K562 (cell line): ENCODE measurements around the gene ZC3H12C.

Source experiments
- BHLHE40 ChIP-seq: IDR thresholded peaks from 2 replicates; pipeline ENCODE4 v1.6.1; 2011; ENCODE audit warnings: low read length, improper control_type of control experiment
- CEBPB ChIP-seq: fragments of 450-650 bp; IDR thresholded peaks from 2 replicates; pipeline ENCODE4 v1.6.1; 2016; ENCODE audit warnings: missing genetic modification characterization, missing compliant biosample characterization
- KHSRP ChIP-seq: fragments of 450-650 bp; IDR thresholded peaks from 2 replicates; pipeline ENCODE4 v1.6.1; 2017
- MYNN ChIP-seq, 2 experiments: sonication (generic); formaldehyde crosslinking in 1 of 2; IDR thresholded peaks; 2 replicates each; pipeline versions ENCODE4 v1.5.0 to v1.6.1; 2016 to 2020; ENCODE audit warnings: antibody characterized with exemption in 1 of 2, missing genetic modification reagents in 1 of 2
- POLR2A ChIP-seq: fragments of 450-650 bp; conservative IDR thresholded peaks from 2 replicates; pipeline ENCODE4 v1.6.1; 2016
- PRPF4 ChIP-seq: fragments of 200-400 bp; formaldehyde crosslinking; IDR thresholded peaks from one replicate; pipeline ENCODE4 v1.6.1; 2017; ENCODE audit warnings: low read length, low read depth, mild to moderate bottlenecking; ENCODE audit not compliant: insufficient read depth, poor library complexity, severe bottlenecking
- ZFP1 ChIP-seq: fragments of 450-650 bp; formaldehyde crosslinking; IDR thresholded peaks from 2 replicates; pipeline ENCODE4 v1.4.0; 2020; ENCODE audit warnings: mild to moderate bottlenecking, mixed read lengths
- TF ChIP-seq, protein P1 (sequence below): sonication (generic); formaldehyde crosslinking; IDR thresholded peaks from 2 replicates; pipeline ENCODE4 v1.8.0; 2022; ENCODE audit warnings: mild to moderate bottlenecking, low read depth, missing genetic modification reagents
- TF ChIP-seq, protein P2 (sequence below): fragments of 450-650 bp; IDR thresholded peaks from 2 replicates; pipeline ENCODE4 v1.6.1; 2016; ENCODE audit warnings: low read depth

DNA sequence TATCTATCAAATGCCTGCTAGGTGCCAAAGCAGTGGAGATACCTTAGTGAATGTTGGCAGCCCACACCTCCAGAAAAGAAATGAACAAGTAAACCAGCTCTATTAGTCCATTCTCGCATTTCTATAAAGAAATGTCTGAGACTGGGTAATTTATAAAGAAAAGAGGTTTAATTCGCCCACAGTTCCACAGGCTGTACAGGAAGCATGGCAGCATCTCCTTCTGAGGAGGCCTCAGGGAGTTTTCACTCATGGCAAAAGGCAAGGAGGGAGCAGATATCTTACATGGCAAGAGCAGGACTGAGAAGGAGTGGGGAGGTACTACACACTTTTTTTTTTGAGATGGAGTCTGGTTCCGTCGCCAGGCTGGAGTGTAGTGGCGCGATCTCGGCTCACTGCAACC, 18.7 kb upstream of the ZC3H12C start:
- TF ChIP-seq, protein P1, sequence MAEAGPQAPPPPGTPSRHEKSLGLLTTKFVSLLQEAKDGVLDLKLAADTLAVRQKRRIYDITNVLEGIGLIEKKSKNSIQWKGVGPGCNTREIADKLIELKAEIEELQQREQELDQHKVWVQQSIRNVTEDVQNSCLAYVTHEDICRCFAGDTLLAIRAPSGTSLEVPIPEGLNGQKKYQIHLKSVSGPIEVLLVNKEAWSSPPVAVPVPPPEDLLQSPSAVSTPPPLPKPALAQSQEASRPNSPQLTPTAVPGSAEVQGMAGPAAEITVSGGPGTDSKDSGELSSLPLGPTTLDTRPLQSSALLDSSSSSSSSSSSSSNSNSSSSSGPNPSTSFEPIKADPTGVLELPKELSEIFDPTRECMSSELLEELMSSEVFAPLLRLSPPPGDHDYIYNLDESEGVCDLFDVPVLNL, result no peak
- TF ChIP-seq MYNN (IDR thresholded peaks at IDR 0.05) (no peak), MYNN (CRISPR knock-in tag; IDR thresholded peaks at IDR 0.05) (no peak), BHLHE40 (no peak), KHSRP (no peak), PRPF4 (no peak), POLR2A (no peak), CEBPB (tag) (no peak), ZFP1 (no peak)
- TF ChIP-seq, protein P2, sequence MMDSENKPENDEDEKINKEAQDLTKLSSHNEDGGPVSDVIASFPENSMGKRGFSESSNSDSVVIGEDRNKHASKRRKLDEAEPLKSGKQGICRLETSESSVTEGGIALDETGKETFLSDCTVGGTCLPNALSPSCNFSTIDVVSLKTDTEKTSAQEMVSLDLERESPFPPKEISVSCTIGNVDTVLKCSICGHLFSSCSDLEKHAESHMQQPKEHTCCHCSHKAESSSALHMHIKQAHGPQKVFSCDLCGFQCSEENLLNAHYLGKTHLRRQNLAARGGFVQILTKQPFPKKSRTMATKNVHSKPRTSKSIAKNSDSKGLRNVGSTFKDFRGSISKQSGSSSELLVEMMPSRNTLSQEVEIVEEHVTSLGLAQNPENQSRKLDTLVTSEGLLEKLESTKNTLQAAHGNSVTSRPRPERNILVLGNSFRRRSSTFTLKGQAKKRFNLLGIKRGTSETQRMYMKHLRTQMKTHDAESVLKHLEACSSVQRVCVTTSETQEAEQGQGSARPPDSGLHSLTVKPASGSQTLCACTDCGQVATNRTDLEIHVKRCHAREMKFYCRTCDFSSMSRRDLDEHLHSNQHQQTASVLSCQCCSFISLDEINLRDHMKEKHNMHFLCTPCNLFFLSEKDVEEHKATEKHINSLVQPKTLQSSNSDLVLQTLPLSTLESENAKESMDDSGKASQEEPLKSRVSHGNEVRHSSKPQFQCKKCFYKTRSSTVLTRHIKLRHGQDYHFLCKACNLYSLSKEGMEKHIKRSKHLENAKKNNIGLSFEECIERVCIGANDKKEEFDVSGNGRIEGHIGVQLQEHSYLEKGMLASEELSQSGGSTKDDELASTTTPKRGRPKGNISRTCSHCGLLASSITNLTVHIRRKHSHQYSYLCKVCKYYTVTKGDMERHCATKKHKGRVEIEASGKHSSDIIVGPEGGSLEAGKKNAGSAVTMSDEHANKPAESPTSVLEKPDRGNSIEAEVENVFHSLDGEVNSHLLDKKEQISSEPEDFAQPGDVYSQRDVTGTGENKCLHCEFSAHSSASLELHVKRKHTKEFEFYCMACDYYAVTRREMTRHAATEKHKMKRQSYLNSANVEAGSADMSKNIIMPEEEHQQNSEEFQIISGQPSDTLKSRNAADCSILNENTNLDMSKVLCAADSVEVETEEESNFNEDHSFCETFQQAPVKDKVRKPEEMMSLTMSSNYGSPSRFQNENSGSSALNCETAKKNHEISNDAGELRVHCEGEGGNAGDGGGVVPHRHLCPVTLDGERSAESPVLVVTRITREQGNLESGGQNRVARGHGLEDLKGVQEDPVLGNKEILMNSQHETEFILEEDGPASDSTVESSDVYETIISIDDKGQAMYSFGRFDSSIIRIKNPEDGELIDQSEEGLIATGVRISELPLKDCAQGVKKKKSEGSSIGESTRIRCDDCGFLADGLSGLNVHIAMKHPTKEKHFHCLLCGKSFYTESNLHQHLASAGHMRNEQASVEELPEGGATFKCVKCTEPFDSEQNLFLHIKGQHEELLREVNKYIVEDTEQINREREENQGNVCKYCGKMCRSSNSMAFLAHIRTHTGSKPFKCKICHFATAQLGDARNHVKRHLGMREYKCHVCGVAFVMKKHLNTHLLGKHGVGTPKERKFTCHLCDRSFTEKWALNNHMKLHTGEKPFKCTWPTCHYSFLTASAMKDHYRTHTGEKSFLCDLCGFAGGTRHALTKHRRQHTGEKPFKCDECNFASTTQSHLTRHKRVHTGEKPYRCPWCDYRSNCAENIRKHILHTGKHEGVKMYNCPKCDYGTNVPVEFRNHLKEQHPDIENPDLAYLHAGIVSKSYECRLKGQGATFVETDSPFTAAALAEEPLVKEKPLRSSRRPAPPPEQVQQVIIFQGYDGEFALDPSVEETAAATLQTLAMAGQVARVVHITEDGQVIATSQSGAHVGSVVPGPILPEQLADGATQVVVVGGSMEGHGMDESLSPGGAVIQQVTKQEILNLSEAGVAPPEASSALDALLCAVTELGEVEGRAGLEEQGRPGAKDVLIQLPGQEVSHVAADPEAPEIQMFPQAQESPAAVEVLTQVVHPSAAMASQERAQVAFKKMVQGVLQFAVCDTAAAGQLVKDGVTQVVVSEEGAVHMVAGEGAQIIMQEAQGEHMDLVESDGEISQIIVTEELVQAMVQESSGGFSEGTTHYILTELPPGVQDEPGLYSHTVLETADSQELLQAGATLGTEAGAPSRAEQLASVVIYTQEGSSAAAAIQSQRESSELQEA, result no peak
